RWPE2 (cell line): ENCODE results near the gene NDUFS5.
"Not testable (repeated sequence)": the region's sequence is repeated elsewhere in the genome, so short reads cannot be mapped to it uniquely, and the experiment has no call there.

ENCODE experiments used
- ATAC-seq: fragments of 200-7000 bp; cut with Tn5 transposase; 3 replicates; pipeline ENCODE4 v1.9.1; 2021; ENCODE audit warnings: low read depth
- DNase-seq: peaks from one replicate; pipeline ENCODE4 v3.0.0-alpha.2; 2020; ENCODE audit warnings: low spot score
- H3K27ac ChIP-seq: fragments of 450-650 bp; 2 replicates; pipeline ENCODE4 v1.5.1; 2017; ENCODE audit warnings: mild to moderate bottlenecking; ENCODE audit not compliant: poor library complexity, severe bottlenecking
- H3K27me3 ChIP-seq: fragments of 250-450 bp; sonication (Bioruptor Pico); 2 replicates; pipeline ENCODE4 v1.5.1; 2021; ENCODE audit warnings: mild to moderate bottlenecking, moderate library complexity; ENCODE audit not compliant: insufficient read depth, poor library complexity, severe bottlenecking
- H3K36me3 ChIP-seq: fragments of 250-450 bp; sonication (Bioruptor Pico); 2 replicates; pipeline ENCODE4 v1.5.1; 2020; ENCODE audit warnings: low read depth, mild to moderate bottlenecking, moderate library complexity
- H3K4me1 ChIP-seq: fragments of 250-450 bp; sonication (Bioruptor Pico); 2 replicates; pipeline ENCODE4 v1.5.1; 2021; ENCODE audit warnings: mild to moderate bottlenecking, moderate library complexity; ENCODE audit not compliant: insufficient read depth, poor library complexity, severe bottlenecking
- H3K4me3 ChIP-seq: fragments of 250-450 bp; sonication (Bioruptor Pico); 2 replicates; pipeline ENCODE4 v1.5.1; 2021; ENCODE audit warnings: mild to moderate bottlenecking, moderate library complexity; ENCODE audit not compliant: severe bottlenecking
- H3K9me3 ChIP-seq: fragments of 250-450 bp; sonication (Bioruptor Pico); 2 replicates; pipeline ENCODE4 v1.5.1; 2021; ENCODE audit warnings: mild to moderate bottlenecking, moderate library complexity; ENCODE audit not compliant: severe bottlenecking
- TF ChIP-seq, protein P1 (sequence below): fragments of 450-650 bp; IDR thresholded peaks from one replicate; pipeline ENCODE4 v1.5.1; 2017; ENCODE audit warnings: mild to moderate bottlenecking, moderate library complexity; ENCODE audit not compliant: poor library complexity, severe bottlenecking

Gene NDUFS5

DNA sequence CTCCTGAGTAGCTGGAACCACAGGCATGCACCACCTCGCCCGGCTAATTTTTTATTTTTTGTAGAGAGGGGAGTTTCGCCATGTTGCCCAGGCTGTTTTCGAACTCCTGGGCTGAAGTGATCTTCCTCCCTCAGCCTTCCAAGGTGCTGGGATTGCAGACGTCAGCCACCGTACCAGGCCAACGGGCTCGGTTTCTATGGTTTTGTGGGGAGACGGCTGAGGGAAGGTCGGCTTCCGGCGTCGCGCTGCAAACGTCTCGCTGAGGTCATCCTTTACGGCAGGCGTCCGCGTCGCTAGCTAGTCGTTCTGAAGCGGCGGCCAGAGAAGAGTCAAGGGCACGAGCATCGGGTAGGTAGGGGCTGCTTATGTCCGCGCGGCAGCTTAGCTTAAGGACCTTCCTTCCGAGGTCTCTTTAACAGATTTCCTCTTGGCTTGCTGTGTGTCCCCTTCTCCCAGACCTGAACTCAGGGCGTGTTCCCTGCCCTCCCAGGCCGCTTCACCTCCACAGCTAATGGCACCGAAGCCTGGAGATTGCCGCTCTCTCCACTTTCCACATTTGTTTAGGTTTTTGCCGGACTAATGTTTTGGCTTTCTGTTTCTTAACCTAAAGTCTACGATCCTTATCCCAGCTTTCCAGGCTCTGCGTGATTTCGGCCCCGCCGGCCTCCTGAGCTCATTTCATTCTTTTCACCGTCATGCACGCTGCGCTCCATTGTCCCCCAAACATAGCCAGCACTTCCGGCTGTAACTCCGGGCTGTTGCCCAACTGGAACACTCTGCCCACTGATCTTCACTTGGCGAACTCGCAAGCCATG, at the start of gene NDUFS5:
TSS of gene NDUFS5 (plus strand) at position 300 of the 815 bp plus-strand sequence. CDS start 2,375 bp downstream, outside the sequence.
- DNase-seq, result peak; percentile 90
- H3K27me3 ChIP-seq, result no peaks in the 10 kb centered on the region
- peak within 1 kb of the TSS; percentile 82 for H3K4me3 ChIP-seq
- TF ChIP-seq, protein P1, sequence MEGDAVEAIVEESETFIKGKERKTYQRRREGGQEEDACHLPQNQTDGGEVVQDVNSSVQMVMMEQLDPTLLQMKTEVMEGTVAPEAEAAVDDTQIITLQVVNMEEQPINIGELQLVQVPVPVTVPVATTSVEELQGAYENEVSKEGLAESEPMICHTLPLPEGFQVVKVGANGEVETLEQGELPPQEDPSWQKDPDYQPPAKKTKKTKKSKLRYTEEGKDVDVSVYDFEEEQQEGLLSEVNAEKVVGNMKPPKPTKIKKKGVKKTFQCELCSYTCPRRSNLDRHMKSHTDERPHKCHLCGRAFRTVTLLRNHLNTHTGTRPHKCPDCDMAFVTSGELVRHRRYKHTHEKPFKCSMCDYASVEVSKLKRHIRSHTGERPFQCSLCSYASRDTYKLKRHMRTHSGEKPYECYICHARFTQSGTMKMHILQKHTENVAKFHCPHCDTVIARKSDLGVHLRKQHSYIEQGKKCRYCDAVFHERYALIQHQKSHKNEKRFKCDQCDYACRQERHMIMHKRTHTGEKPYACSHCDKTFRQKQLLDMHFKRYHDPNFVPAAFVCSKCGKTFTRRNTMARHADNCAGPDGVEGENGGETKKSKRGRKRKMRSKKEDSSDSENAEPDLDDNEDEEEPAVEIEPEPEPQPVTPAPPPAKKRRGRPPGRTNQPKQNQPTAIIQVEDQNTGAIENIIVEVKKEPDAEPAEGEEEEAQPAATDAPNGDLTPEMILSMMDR, result no peak
- H3K9me3 ChIP-seq, result no peaks in the 10 kb centered on the region
- no peaks in the 10 kb centered on the region for H3K4me1 ChIP-seq
- peak within 1 kb of the TSS; percentile 71 for H3K27ac ChIP-seq
- peaks cover 40% of the 10 kb centered on the region for H3K36me3 ChIP-seq
- peak; percentile 90 for ATAC-seq

DNA sequence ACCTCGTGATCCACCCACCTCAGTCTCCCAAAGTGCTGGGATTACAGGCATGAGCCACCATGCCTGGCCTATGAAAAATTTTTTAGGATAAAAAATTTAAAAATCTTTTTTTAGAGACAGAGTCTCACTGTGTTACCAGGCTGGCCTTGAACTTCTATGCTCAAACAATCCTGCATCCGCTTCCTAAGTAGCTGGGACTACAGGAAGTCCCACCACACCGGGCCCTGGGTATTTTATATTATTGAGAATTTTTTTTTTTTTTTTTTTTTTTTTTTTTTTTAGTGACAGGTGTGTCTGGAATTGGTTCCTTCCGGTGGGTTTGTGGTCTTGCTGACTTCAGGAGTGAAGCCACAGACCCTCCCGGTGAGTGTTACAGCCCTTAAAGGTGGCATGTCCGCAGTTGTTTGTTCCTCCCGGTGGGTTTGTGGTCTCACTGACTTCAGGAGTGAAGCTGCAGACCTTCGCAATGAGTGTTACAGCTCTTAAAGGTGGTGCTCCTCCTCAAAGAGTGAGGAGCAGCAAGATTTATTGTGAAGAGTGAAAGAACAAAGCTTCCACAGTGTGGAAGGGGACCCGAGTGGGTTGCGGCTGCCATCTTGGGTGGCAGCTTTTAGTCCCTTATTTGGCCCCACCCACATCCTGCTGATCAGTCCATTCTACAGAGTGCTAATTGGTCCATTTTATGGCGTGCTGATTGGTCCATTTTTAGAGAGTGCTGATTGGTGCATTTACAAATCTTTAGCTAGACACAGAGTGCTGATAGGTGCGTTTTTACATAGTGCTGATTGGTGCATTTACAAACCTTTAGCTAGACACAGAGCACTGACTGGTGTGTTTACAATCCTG, 48.5 kb upstream of the NDUFS5 start:
- not testable (repeated sequence) for H3K27ac ChIP-seq, H3K36me3 ChIP-seq, ATAC-seq, DNase-seq, H3K9me3 ChIP-seq, H3K4me3 ChIP-seq, H3K27me3 ChIP-seq, H3K4me1 ChIP-seq

DNA sequence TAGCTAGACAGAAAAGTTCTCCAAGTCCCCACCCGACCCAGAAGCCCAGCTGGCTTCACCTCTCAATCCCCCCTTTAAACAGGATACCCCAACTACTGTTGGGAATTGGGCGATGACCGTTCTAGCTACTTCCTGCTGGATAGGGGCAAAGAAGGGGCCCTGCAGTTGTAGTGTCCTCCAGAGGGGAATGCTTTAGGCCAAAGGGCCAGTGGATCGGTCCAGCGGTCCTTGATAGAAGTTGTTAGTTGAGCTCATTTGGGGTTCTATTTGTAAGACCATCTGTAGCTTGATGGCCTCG, 48.0 kb upstream of the NDUFS5 start:
- not testable (repeated sequence) for H3K4me1 ChIP-seq, DNase-seq, H3K9me3 ChIP-seq, H3K36me3 ChIP-seq, ATAC-seq, H3K27me3 ChIP-seq, H3K4me3 ChIP-seq, H3K27ac ChIP-seq

DNA sequence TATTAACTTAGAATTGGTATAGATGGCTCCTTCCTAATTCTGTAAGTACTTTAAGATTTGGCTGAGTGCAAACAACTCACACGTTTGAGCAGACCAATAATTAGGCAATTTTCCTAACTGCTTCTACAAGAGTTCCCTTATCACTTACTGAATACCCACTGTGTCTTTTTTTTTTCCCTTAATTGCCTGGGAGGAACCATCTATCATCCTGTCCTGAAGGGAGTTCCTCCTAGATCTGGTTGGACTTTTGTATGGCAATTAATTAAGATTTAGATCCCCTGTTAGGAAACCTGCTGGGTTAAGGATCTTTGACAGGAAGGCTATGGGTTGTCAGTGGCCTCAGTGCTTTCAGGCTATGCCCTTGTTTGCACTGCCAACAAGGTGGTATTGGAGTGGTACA, 46.8 kb upstream of the NDUFS5 start:
- H3K36me3 ChIP-seq, H3K27me3 ChIP-seq, ATAC-seq, DNase-seq, H3K27ac ChIP-seq, H3K4me1 ChIP-seq, H3K4me3 ChIP-seq, H3K9me3 ChIP-seq: not testable (repeated sequence)

DNA sequence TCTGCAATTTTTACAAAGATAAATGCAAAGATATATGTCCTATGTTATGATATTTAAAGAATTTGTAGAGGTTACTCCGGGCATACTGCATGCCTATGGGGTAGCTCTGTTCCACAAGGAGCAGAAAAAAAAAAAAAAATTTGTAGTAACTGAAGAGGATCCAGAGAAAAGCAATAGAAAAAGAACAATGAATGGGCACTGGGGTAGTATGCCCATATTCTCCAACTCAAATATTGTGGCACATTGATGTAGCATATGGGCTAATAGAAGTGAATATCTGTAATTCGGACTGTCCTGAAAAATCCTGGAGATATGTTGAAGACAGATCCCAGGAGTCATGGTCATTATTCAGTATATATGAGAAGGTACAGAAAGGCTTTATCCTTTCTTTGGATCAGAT, 36.2 kb upstream of the NDUFS5 start:
- no peaks in the 10 kb centered on the region for H3K9me3 ChIP-seq
- TF ChIP-seq, protein P1, result no peak
- peak overlapping the region; percentile 68 for H3K27ac ChIP-seq
- H3K4me3 ChIP-seq, result no peak overlapping the region
- no peaks in the 10 kb centered on the region for H3K27me3 ChIP-seq
- H3K4me1 ChIP-seq, result peaks cover 35% of the 10 kb centered on the region
- peaks cover 24% of the 10 kb centered on the region for H3K36me3 ChIP-seq
- ATAC-seq (no peak), DNase-seq (no peak)

DNA sequence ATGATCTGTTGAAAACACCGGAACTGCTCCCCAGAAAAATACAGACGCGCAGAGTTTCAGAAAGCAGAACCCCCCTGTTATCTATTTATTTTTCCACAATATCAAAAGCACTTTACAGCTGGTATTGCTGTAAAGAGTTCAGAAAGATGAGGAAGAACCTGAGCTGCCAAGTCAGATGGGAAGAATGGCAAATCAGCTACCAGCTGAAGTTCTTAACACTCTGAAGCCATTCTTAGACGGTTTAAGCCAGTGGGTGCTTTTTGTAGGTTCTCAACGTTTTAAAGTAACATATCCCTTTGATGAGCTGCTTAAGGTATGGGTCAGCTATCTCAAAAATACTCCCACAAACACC, 35.8 kb upstream of the NDUFS5 start:
- no peaks in the 10 kb centered on the region for H3K9me3 ChIP-seq
- H3K4me3 ChIP-seq, result peak overlapping the region; percentile 99
- TF ChIP-seq, protein P1, result no peak
- DNase-seq (no peak), ATAC-seq (no peak; the same call in 2 of the 3 replicates)
- peak overlapping the region; percentile 68 for H3K27ac ChIP-seq
- H3K27me3 ChIP-seq, result no peaks in the 10 kb centered on the region
- peaks cover 32% of the 10 kb centered on the region for H3K4me1 ChIP-seq
- H3K36me3 ChIP-seq, result peaks cover 27% of the 10 kb centered on the region
